HEK293 (cell line): ENCODE data around the gene WNT1.

Experiments
- ATF2 ChIP-seq: fragments of 450-650 bp; formaldehyde crosslinking; IDR thresholded peaks from 2 replicates; pipeline ENCODE4 v1.5.1; 2016; ENCODE audit warnings: missing biosample characterization, missing genetic modification characterization, low read depth
- HOXC10 ChIP-seq: sonication (generic); formaldehyde crosslinking; IDR thresholded peaks from 2 replicates; pipeline ENCODE4 v1.8.1; 2023; ENCODE audit warnings: mild to moderate bottlenecking, missing genetic modification reagents
- INSM2 ChIP-seq: fragments of 450-650 bp; formaldehyde crosslinking; IDR thresholded peaks from 2 replicates; pipeline ENCODE4 v1.5.1; 2016; ENCODE audit warnings: missing biosample characterization, missing genetic modification characterization
- KLF8 ChIP-seq: fragments of 450-650 bp; formaldehyde crosslinking; IDR thresholded peaks from 2 replicates; pipeline ENCODE4 v1.5.1; 2016; ENCODE audit warnings: missing biosample characterization, missing genetic modification characterization
- KLF9 ChIP-seq: fragments of 450-650 bp; formaldehyde crosslinking; IDR thresholded peaks from 2 replicates; pipeline ENCODE4 v1.5.1; 2016; ENCODE audit warnings: missing biosample characterization, missing genetic modification characterization, low read depth
- SALL2 ChIP-seq: fragments of 450-650 bp; formaldehyde crosslinking; IDR thresholded peaks from 2 replicates; pipeline ENCODE4 v1.5.0; 2017; ENCODE audit warnings: missing biosample characterization, mild to moderate bottlenecking, missing genetic modification characterization, borderline replicate concordance
- SP3 ChIP-seq: fragments of 450-650 bp; formaldehyde crosslinking; IDR thresholded peaks from 2 replicates; pipeline ENCODE4 v1.5.1; 2016; ENCODE audit warnings: missing biosample characterization, missing genetic modification characterization
- ZBTB10 ChIP-seq: fragments of 450-650 bp; formaldehyde crosslinking; IDR thresholded peaks from 2 replicates; pipeline ENCODE4 v1.5.1; 2016; ENCODE audit warnings: missing biosample characterization, missing genetic modification characterization
- ZNF114 ChIP-seq: fragments of 450-650 bp; formaldehyde crosslinking; IDR thresholded peaks from 2 replicates; pipeline ENCODE4 v1.5.0; 2017; ENCODE audit warnings: missing biosample characterization, missing genetic modification characterization
- ZNF146 ChIP-seq: fragments of 450-650 bp; formaldehyde crosslinking; IDR thresholded peaks from 2 replicates; pipeline ENCODE4 v1.5.1; 2016; ENCODE audit warnings: missing biosample characterization, missing genetic modification characterization
- ZNF148 ChIP-seq: fragments of 450-650 bp; formaldehyde crosslinking; IDR thresholded peaks from 2 replicates; pipeline ENCODE4 v1.5.0; 2017; ENCODE audit warnings: missing biosample characterization, missing genetic modification characterization, borderline replicate concordance
- ZNF175 ChIP-seq: fragments of 450-650 bp; formaldehyde crosslinking; IDR thresholded peaks from 2 replicates; pipeline ENCODE4 v1.5.1; 2016; ENCODE audit warnings: missing biosample characterization, missing genetic modification characterization
- ZNF19 ChIP-seq: fragments of 450-650 bp; formaldehyde crosslinking; IDR thresholded peaks from 2 replicates; pipeline ENCODE4; 2016; ENCODE audit warnings: missing biosample characterization, missing genetic modification characterization, low read depth
- ZNF2 ChIP-seq: fragments of 450-650 bp; formaldehyde crosslinking; IDR thresholded peaks from 2 replicates; pipeline ENCODE4 v1.5.1; 2016; ENCODE audit warnings: missing biosample characterization, missing genetic modification characterization
- ZNF248 ChIP-seq: fragments of 450-650 bp; formaldehyde crosslinking; IDR thresholded peaks from 2 replicates; pipeline ENCODE4 v1.5.1; 2017; ENCODE audit warnings: missing biosample characterization, missing genetic modification characterization
- ZNF324 ChIP-seq: fragments of 450-650 bp; formaldehyde crosslinking; IDR thresholded peaks from 2 replicates; pipeline ENCODE4 v1.5.1; 2016; ENCODE audit warnings: missing biosample characterization, missing genetic modification characterization
- ZNF341 ChIP-seq: fragments of 450-650 bp; formaldehyde crosslinking; IDR thresholded peaks from 2 replicates; pipeline ENCODE4; 2016; ENCODE audit warnings: low read depth, missing biosample characterization, missing genetic modification characterization
- ZNF350 ChIP-seq: fragments of 450-650 bp; formaldehyde crosslinking; IDR thresholded peaks from 2 replicates; pipeline ENCODE4 v1.5.0; 2017; ENCODE audit warnings: missing biosample characterization, mild to moderate bottlenecking, missing genetic modification characterization
- ZNF394 ChIP-seq: fragments of 450-650 bp; formaldehyde crosslinking; IDR thresholded peaks from 2 replicates; pipeline ENCODE4 v1.5.1; 2016; ENCODE audit warnings: missing biosample characterization, missing genetic modification characterization, mild to moderate bottlenecking, moderate library complexity, borderline replicate concordance
- ZNF514 ChIP-seq: fragments of 450-650 bp; formaldehyde crosslinking; IDR thresholded peaks from 2 replicates; pipeline ENCODE4 v1.5.1; 2016; ENCODE audit warnings: missing biosample characterization, missing genetic modification characterization
- ZNF521 ChIP-seq: fragments of 450-650 bp; formaldehyde crosslinking; IDR thresholded peaks from 2 replicates; pipeline ENCODE4 v1.5.1; 2017; ENCODE audit warnings: missing biosample characterization, mild to moderate bottlenecking, missing genetic modification characterization
- ZNF571 ChIP-seq: fragments of 450-650 bp; formaldehyde crosslinking; IDR thresholded peaks from 2 replicates; pipeline ENCODE4 v1.5.0; 2017; ENCODE audit warnings: missing biosample characterization, missing genetic modification characterization
- ZNF596 ChIP-seq: fragments of 450-650 bp; IDR thresholded peaks from 2 replicates; pipeline ENCODE4 v1.5.0; 2018; ENCODE audit warnings: missing biosample characterization, mild to moderate bottlenecking, missing genetic modification characterization, moderate library complexity
- ZNF621 ChIP-seq: fragments of 450-650 bp; formaldehyde crosslinking; IDR thresholded peaks from 2 replicates; pipeline ENCODE4 v1.5.1; 2017; ENCODE audit warnings: missing biosample characterization, missing genetic modification characterization
- ZNF747 ChIP-seq: fragments of 450-650 bp; formaldehyde crosslinking; IDR thresholded peaks from 2 replicates; pipeline ENCODE4 v1.5.1; 2016; ENCODE audit warnings: missing biosample characterization, missing genetic modification characterization
- ZNF777 ChIP-seq: fragments of 450-650 bp; formaldehyde crosslinking; IDR thresholded peaks from 2 replicates; pipeline ENCODE4 v1.5.1; 2017; ENCODE audit warnings: missing biosample characterization, missing genetic modification characterization, borderline replicate concordance
- TF ChIP-seq, protein P1 (sequence below): fragments of 450-650 bp; formaldehyde crosslinking; IDR thresholded peaks from 2 replicates; pipeline ENCODE4 v1.5.1; 2016; ENCODE audit warnings: missing biosample characterization, missing genetic modification characterization, borderline replicate concordance

WNT1 gene

GRCh38 chr12:48957141-48958048, 20.7 kb upstream of the WNT1 start, which contains the start of gene ARF3 (continued):
- TF ChIP-seq KLF9: peak; percentile 71
- peak; percentile 52; the same call in 1 of the 2 replicates for TF ChIP-seq ZNF2 (tag by site-specific recombination)
- TF ChIP-seq ZNF521 (tag by site-specific recombination): no peak
- TF ChIP-seq ZNF175: no peak
- TF ChIP-seq ZBTB10 (tag by site-specific recombination): peak; percentile 89
- TF ChIP-seq ZNF596 (tag by site-specific recombination): no peak
- no peak for TF ChIP-seq ZNF248 (tag by site-specific recombination)
- TF ChIP-seq INSM2 (tag by site-specific recombination): no peak
- TF ChIP-seq SP3 (tag by site-specific recombination): peak; percentile 85
- TF ChIP-seq ZNF394 (tag by site-specific recombination): peak; percentile 61; the same call in 1 of the 2 replicates
- TF ChIP-seq, protein P1, sequence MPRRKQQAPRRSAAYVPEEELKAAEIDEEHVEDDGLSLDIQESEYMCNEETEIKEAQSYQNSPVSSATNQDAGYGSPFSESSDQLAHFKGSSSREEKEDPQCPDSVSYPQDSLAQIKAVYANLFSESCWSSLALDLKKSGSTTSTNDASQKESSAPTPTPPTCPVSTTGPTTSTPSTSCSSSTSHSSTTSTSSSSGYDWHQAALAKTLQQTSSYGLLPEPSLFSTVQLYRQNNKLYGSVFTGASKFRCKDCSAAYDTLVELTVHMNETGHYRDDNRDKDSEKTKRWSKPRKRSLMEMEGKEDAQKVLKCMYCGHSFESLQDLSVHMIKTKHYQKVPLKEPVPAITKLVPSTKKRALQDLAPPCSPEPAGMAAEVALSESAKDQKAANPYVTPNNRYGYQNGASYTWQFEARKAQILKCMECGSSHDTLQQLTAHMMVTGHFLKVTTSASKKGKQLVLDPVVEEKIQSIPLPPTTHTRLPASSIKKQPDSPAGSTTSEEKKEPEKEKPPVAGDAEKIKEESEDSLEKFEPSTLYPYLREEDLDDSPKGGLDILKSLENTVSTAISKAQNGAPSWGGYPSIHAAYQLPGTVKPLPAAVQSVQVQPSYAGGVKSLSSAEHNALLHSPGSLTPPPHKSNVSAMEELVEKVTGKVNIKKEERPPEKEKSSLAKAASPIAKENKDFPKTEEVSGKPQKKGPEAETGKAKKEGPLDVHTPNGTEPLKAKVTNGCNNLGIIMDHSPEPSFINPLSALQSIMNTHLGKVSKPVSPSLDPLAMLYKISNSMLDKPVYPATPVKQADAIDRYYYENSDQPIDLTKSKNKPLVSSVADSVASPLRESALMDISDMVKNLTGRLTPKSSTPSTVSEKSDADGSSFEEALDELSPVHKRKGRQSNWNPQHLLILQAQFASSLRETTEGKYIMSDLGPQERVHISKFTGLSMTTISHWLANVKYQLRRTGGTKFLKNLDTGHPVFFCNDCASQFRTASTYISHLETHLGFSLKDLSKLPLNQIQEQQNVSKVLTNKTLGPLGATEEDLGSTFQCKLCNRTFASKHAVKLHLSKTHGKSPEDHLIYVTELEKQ (tag by site-specific recombination): 0 out of 2 replicates have a peak, but pooled peaks have one; percentile 5
- TF ChIP-seq SALL2 (tag by site-specific recombination): no peak
- TF ChIP-seq ZNF514: no peak
- no peak; the same call in 1 of the 2 replicates for TF ChIP-seq ZNF777 (tag by site-specific recombination)
- TF ChIP-seq ZNF148 (tag by site-specific recombination): no peak
- no peak for TF ChIP-seq ZNF621 (tag by site-specific recombination)
- no peak for TF ChIP-seq HOXC10 (CRISPR knock-in tag)
- no peak; the same call in 1 of the 2 replicates for TF ChIP-seq ZNF324
- peak; percentile 84 for TF ChIP-seq KLF8 (tag by site-specific recombination)
- TF ChIP-seq ZNF146 (tag by site-specific recombination): no peak
- peak; percentile 92 for TF ChIP-seq ZNF341 (tag by site-specific recombination)
- TF ChIP-seq ZNF19 (tag by site-specific recombination): no peak
- TF ChIP-seq ZNF350: no peak
- TF ChIP-seq ATF2 (tag by site-specific recombination): no peak
- TF ChIP-seq ZNF571 (tag by site-specific recombination): no peak
- TF ChIP-seq ZNF114 (tag by site-specific recombination): no peak
- TF ChIP-seq ZNF747 (tag by site-specific recombination): no peak
